ENCODE results near the gene IKZF1.

DNA sequence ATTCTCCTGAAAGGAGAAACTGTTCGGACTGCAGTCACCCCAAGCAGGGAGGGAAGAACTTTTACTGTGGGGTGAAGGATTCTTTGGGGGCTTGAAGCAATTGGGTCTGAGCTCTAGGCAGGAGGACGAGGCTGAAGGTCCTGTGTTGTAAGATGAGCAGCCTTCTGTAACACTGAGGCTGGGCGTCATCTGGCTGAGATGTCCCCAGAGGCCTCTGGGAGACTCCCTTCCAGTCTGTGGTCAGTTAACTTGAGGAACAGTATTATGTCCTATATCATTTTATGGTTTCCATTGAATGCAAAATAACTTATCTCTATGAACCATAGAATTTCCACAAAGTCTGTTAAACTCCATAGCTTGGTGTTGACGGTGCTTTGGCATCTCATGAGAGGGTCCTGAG, 119.3 kb downstream of the IKZF1 start:
- TF ChIP-seq, protein P1, sequence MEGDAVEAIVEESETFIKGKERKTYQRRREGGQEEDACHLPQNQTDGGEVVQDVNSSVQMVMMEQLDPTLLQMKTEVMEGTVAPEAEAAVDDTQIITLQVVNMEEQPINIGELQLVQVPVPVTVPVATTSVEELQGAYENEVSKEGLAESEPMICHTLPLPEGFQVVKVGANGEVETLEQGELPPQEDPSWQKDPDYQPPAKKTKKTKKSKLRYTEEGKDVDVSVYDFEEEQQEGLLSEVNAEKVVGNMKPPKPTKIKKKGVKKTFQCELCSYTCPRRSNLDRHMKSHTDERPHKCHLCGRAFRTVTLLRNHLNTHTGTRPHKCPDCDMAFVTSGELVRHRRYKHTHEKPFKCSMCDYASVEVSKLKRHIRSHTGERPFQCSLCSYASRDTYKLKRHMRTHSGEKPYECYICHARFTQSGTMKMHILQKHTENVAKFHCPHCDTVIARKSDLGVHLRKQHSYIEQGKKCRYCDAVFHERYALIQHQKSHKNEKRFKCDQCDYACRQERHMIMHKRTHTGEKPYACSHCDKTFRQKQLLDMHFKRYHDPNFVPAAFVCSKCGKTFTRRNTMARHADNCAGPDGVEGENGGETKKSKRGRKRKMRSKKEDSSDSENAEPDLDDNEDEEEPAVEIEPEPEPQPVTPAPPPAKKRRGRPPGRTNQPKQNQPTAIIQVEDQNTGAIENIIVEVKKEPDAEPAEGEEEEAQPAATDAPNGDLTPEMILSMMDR (conservative IDR thresholded peaks at IDR 0.05; ENCODE audit: low read depth, low read length): no peak
- TF ChIP-seq EZH2 (IDR thresholded peaks at IDR 0.05; ENCODE audit: borderline replicate concordance, low read depth, low read length, poor library complexity, severe bottlenecking): no peak

Measured in A673 (cell line).